NT2/D1 (cell line): ENCODE data around the gene TMPRSS2.

Experiments used
- SUZ12 ChIP-seq: IDR thresholded peaks from 2 replicates; pipeline ENCODE4 v1.6.1; 2011; ENCODE audit not compliant: insufficient read length, insufficient read depth; ENCODE audit errors: extremely low read depth
- YY1 ChIP-seq: IDR thresholded peaks from 2 replicates; pipeline ENCODE4 v1.6.1; 2011; ENCODE audit not compliant: insufficient read length, insufficient read depth

GRCh38 chr21:41489329-41489728 lies 18.6 kb downstream of the TMPRSS2 start:
- TF ChIP-seq YY1 (no peak), SUZ12 (no peak)
